Neuronal stem cell (in vitro differentiated cells): ENCODE measurements around the gene CYB5RL.

Experiments used
- DNase-seq: peaks from one replicate; pipeline ENCODE4 v3.0.0-alpha.2; 2013; ENCODE audit warnings: low spot score
- H2AFZ ChIP-seq: one replicate; pipeline ENCODE4 v1.6.1; 2013; ENCODE audit warnings: mild to moderate bottlenecking, low read length, inconsistent platforms
- H2AK5ac ChIP-seq: 2 replicates; pipeline ENCODE4 v1.6.1; 2013; ENCODE audit warnings: low read depth, mild to moderate bottlenecking, inconsistent platforms, low read length, moderate library complexity, mixed read lengths
- H2BK120ac ChIP-seq: 2 replicates; pipeline ENCODE4 v1.6.1; 2013; ENCODE audit warnings: low read depth, mild to moderate bottlenecking, inconsistent platforms, low read length, moderate library complexity, mixed read lengths
- H2BK12ac ChIP-seq: one replicate; pipeline ENCODE4 v1.6.1; 2013; ENCODE audit warnings: low read length, inconsistent platforms
- H2BK15ac ChIP-seq: 2 replicates; pipeline ENCODE4 v1.6.1; 2013; ENCODE audit warnings: mild to moderate bottlenecking, low read length, inconsistent platforms, mixed read lengths
- H2BK5ac ChIP-seq: one replicate; pipeline ENCODE4 v1.6.1; 2013; ENCODE audit warnings: inconsistent platforms, mild to moderate bottlenecking, low read length, moderate library complexity
- H3K14ac ChIP-seq: one replicate; pipeline ENCODE4 v1.6.1; 2013; ENCODE audit warnings: low read length, inconsistent platforms
- H3K18ac ChIP-seq: 2 replicates; pipeline ENCODE4 v1.6.1; 2013; ENCODE audit warnings: low read length, inconsistent platforms
- H3K23ac ChIP-seq: 2 replicates; pipeline ENCODE4 v1.6.1; 2013; ENCODE audit warnings: low read depth, mild to moderate bottlenecking, mixed read lengths, low read length, inconsistent platforms; ENCODE audit not compliant: poor library complexity
- H3K27ac ChIP-seq: replicated peaks from 3 replicates; pipeline ENCODE4 v1.5.1; 2013; ENCODE audit warnings: low read length, inconsistent platforms
- H3K27me3 ChIP-seq, 3 experiments: 2 replicates each; pipeline ENCODE4 v1.6.1; 2013; ENCODE audit warnings: low read length in 3 of 3, mild to moderate bottlenecking in 2 of 3, inconsistent platforms in 1 of 3, low read depth in 1 of 3, mixed read lengths in 1 of 3, moderate library complexity in 1 of 3; ENCODE audit not compliant: control insufficient read depth in 3 of 3, insufficient read depth in 3 of 3
- H3K36me3 ChIP-seq, 2 donors: replicated peaks in 1 of 2; 2 replicates each; pipeline ENCODE4 v1.6.1; 2013; ENCODE audit warnings: low read length in 2 of 2; ENCODE audit not compliant: control insufficient read depth in 2 of 2, insufficient read depth in 2 of 2
- H3K4ac ChIP-seq: 2 replicates; pipeline ENCODE4 v1.6.1; 2013; ENCODE audit warnings: inconsistent platforms, mild to moderate bottlenecking, low read length, moderate library complexity
- H3K4me1 ChIP-seq, 2 donors: 1 replicate in 1 of 2; 2 replicates in 1 of 2; pipeline ENCODE4 v1.6.1; 2013; ENCODE audit warnings: low read length in 2 of 2, low read depth in 1 of 2; ENCODE audit not compliant: control insufficient read depth in 2 of 2, insufficient read depth in 1 of 2
- H3K4me2 ChIP-seq: one replicate; pipeline ENCODE4 v1.6.1; 2013; ENCODE audit warnings: mild to moderate bottlenecking, low read length, inconsistent platforms; ENCODE audit not compliant: insufficient read depth, poor library complexity, severe bottlenecking
- H3K4me3 ChIP-seq, 2 donors: 2 replicates each; pipeline ENCODE4 v1.5.1; 2013; ENCODE audit warnings: low read length in 2 of 2, mild to moderate bottlenecking in 2 of 2, inconsistent platforms in 1 of 2, moderate library complexity in 1 of 2
- H3K79me1 ChIP-seq: one replicate; pipeline ENCODE4 v1.6.1; 2013; ENCODE audit warnings: low read depth, mild to moderate bottlenecking, inconsistent platforms, low read length, moderate library complexity
- H3K9ac ChIP-seq: one replicate; pipeline ENCODE4 v1.6.1; 2013; ENCODE audit warnings: mild to moderate bottlenecking, low read depth, low read length, inconsistent platforms; ENCODE audit not compliant: poor library complexity
- H3K9me3 ChIP-seq, 2 donors: replicated peaks in 1 of 2; 2 replicates each; pipeline versions ENCODE3 to v1.6.1; 2013; ENCODE audit warnings: low read length in 2 of 2, mild to moderate bottlenecking in 2 of 2, inconsistent platforms in 1 of 2, low read depth in 1 of 2, mixed read lengths in 1 of 2, moderate library complexity in 1 of 2; ENCODE audit not compliant: control insufficient read depth in 2 of 2, insufficient read depth in 1 of 2
- H4K8ac ChIP-seq: one replicate; pipeline ENCODE4 v1.6.1; 2013; ENCODE audit warnings: low read depth, mild to moderate bottlenecking, inconsistent platforms, low read length, moderate library complexity
- H4K91ac ChIP-seq: one replicate; pipeline ENCODE4 v1.6.1; 2013; ENCODE audit warnings: low read length, low read depth, mild to moderate bottlenecking, inconsistent platforms; ENCODE audit not compliant: poor library complexity
- WGBS, 2 donors: extraction: QIAGEN DNeasy Blood & Tissue Kit; methylation state at CpG; one replicate each; pipeline ENCODE4 v1.1.7; 2013; ENCODE audit warnings: missing lambda C conversion rate in 2 of 2, mixed read lengths in 1 of 2; ENCODE audit not compliant: insufficient read length in 2 of 2, insufficient replicate concordance in 1 of 2; ENCODE audit errors: extremely low coverage in 2 of 2; 5-methylcytosine and 5-hydroxymethylcytosine counted together

CYB5RL gene

GRCh38 chr1:54160351-54160750, 39.5 kb downstream of the CYB5RL start:
- H2BK12ac ChIP-seq, result no peak overlapping the region
- H3K23ac ChIP-seq, result no peak overlapping the region
- no peak overlapping the region for H2BK5ac ChIP-seq
- no peak overlapping the region for H2BK120ac ChIP-seq
- H3K14ac ChIP-seq, result no peak overlapping the region
- no peak overlapping the region for H3K4me3 ChIP-seq
- H2AFZ ChIP-seq, result no peak overlapping the region
- H3K4me1 ChIP-seq, result peaks cover 0 to 4% of the 10 kb centered on the region in 2 donors
- no peak overlapping the region for H4K8ac ChIP-seq
- no peak overlapping the region for H3K4me2 ChIP-seq
- H3K9me3 ChIP-seq, result peaks cover 0 to 2% of the 10 kb centered on the region in 2 donors
- no peak overlapping the region for H3K4ac ChIP-seq
- H4K91ac ChIP-seq, result no peak overlapping the region
- H3K9ac ChIP-seq, result no peak overlapping the region
- no CpG with 5 or more reads among the region's 3 CpGs for WGBS, 2 donors
- no peak overlapping the region for H2AK5ac ChIP-seq
- H3K79me1 ChIP-seq, result no peaks in the 10 kb centered on the region
- H3K18ac ChIP-seq, result no peak overlapping the region
- peaks cover 0 to 6% (median 0%) of the 10 kb centered on the region in 3 experiments for H3K27me3 ChIP-seq
- no peak overlapping the region for H2BK15ac ChIP-seq
- no peak for DNase-seq
- no peak overlapping the region for H3K27ac ChIP-seq
- H3K36me3 ChIP-seq, result no peaks in the 10 kb centered on the region

GRCh38 chr1:54159733-54160316, 40.0 kb downstream of the CYB5RL start:
- Histone ChIP-seq H3K4me3 (no peak overlapping the region), H3K79me1 (no peaks in the 10 kb centered on the region), H3K27me3 (peaks cover 0 to 6% (median 0%) of the 10 kb centered on the region in 3 experiments), H3K9ac (no peak overlapping the region), H3K9me3 (peaks cover 0 to 2% of the 10 kb centered on the region in 2 donors), H3K4me2 (no peak overlapping the region), H2BK5ac (no peak overlapping the region), H2BK120ac (no peak overlapping the region), H4K91ac (no peak overlapping the region), H3K23ac (no peak overlapping the region), H2BK15ac (no peak overlapping the region), H3K27ac (no peak overlapping the region), H2BK12ac (no peak overlapping the region), H2AFZ (no peak overlapping the region), H3K14ac (peak overlapping the region; percentile 23), H2AK5ac (no peak overlapping the region), H4K8ac (no peak overlapping the region), H3K4ac (no peak overlapping the region), H3K4me1 (peaks cover 0 to 4% of the 10 kb centered on the region in 2 donors), H3K18ac (peak overlapping the region; percentile 35), H3K36me3 (no peaks in the 10 kb centered on the region)
- DNase-seq, result no peak
- no CpG with 5 or more reads among the region's 4 CpGs for WGBS, 2 donors

GRCh38 chr1:54158071-54158470, 41.8 kb downstream of the CYB5RL start:
- Histone ChIP-seq H4K91ac (no peak overlapping the region), H3K27me3 (peaks cover 0 to 6% (median 0%) of the 10 kb centered on the region in 3 experiments), H3K9me3 (peaks cover 0 to 2% of the 10 kb centered on the region in 2 donors), H2BK15ac (no peak overlapping the region), H3K4me2 (no peak overlapping the region), H3K4me1 (peaks cover 8 to 10% of the 10 kb centered on the region in 2 donors), H2BK12ac (no peak overlapping the region), H2AFZ (no peak overlapping the region), H3K79me1 (no peaks in the 10 kb centered on the region), H3K4me3 (no peak overlapping the region), H3K18ac (peak overlapping the region; percentile 44), H4K8ac (no peak overlapping the region), H3K36me3 (no peaks in the 10 kb centered on the region), H2BK5ac (no peak overlapping the region), H2AK5ac (no peak overlapping the region), H3K27ac (no peak overlapping the region), H3K4ac (no peak overlapping the region), H3K14ac (no peak overlapping the region), H2BK120ac (peak overlapping the region; percentile 68), H3K23ac (no peak overlapping the region), H3K9ac (peak overlapping the region; percentile 30)
- WGBS, 2 donors, result no CpG with 5 or more reads among the region's 3 CpGs
- no peak for DNase-seq

GRCh38 chr1:54157401-54157800, 42.4 kb downstream of the CYB5RL start:
- no peak overlapping the region for H2AFZ ChIP-seq
- H3K27ac ChIP-seq, result no peak overlapping the region
- H3K18ac ChIP-seq, result no peak overlapping the region
- H3K9me3 ChIP-seq, result peaks cover 0 to 2% of the 10 kb centered on the region in 2 donors
- H3K4me1 ChIP-seq, result peaks cover 8 to 10% of the 10 kb centered on the region in 2 donors
- no CpG with 5 or more reads among the region's 6 CpGs for WGBS, 2 donors
- no peak overlapping the region for H3K4me2 ChIP-seq
- no peak overlapping the region for H4K8ac ChIP-seq
- H4K91ac ChIP-seq, result no peak overlapping the region
- no peak overlapping the region for H3K4me3 ChIP-seq
- no peak for DNase-seq
- no peak overlapping the region for H2BK12ac ChIP-seq
- H3K4ac ChIP-seq, result no peak overlapping the region
- H2BK120ac ChIP-seq, result no peak overlapping the region
- H3K36me3 ChIP-seq, result no peaks in the 10 kb centered on the region
- no peak overlapping the region for H3K14ac ChIP-seq
- H3K23ac ChIP-seq, result no peak overlapping the region
- H3K79me1 ChIP-seq, result no peaks in the 10 kb centered on the region
- H3K9ac ChIP-seq, result no peak overlapping the region
- no peak overlapping the region for H2BK15ac ChIP-seq
- H2AK5ac ChIP-seq, result no peak overlapping the region
- peaks cover 0 to 6% (median 0%) of the 10 kb centered on the region in 3 experiments for H3K27me3 ChIP-seq
- H2BK5ac ChIP-seq, result no peak overlapping the region
